GM18526 (cell line): Measurements from ENCODE around the gene BTG4.

Experiments used
- POLR2A ChIP-seq: IDR thresholded peaks from 3 replicates; pipeline ENCODE4 v1.6.1; 2011; ENCODE audit not compliant: insufficient read length; ENCODE audit errors: extremely low read depth

BTG4 gene

DNA sequence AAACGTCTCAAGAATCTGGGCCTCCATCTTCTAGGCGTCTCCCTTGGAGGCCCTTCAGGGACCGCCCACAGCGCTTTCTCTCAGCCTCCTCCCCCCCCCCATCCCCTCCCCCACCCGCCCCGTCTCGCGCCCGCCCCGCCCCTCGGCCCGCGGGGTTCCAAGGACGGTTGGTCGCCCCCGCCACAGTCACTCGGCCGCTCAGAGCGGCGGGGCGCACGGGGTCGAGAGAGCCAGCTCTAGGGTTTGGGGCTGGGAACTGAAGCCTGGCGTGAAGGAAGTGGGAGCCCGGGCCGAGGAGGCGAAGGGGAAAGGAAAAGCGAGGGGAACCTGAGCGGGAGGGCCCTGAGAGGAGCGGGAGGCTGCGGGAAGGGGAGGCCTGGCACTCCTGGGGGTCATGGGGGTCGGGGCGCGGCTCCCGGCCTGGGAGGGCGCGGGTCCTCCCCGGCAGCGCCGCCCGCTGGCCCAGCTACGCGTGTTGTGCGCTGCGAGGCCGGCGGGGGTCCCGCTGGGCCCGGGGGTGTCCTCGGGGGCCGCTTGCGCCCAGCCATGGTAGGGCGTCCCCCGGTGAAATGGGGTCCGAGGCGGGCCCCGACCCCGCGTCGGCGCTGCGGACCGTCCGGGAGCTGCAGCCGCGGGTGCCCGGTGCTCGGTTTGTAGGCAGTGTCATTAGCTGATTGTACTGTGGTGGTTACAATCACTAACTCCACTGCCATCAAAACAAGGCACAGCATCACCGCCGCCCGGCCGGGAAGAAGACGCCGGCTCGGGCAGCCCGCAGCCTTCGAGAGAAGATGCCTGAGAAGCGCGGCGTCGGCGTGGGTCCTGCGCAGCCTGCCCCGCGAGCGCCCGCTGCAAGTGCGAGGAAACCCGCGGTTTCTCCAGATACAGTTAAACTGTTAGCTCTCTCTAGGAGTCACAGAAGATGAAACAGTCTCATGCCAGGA lies at the start of gene BTG4:
Gene BTG4 (minus strand): TSS at position 91 of the 944 bp plus-strand sequence. CDS start 13,610 bp downstream, outside the sequence.
- no peak for TF ChIP-seq POLR2A

DNA sequence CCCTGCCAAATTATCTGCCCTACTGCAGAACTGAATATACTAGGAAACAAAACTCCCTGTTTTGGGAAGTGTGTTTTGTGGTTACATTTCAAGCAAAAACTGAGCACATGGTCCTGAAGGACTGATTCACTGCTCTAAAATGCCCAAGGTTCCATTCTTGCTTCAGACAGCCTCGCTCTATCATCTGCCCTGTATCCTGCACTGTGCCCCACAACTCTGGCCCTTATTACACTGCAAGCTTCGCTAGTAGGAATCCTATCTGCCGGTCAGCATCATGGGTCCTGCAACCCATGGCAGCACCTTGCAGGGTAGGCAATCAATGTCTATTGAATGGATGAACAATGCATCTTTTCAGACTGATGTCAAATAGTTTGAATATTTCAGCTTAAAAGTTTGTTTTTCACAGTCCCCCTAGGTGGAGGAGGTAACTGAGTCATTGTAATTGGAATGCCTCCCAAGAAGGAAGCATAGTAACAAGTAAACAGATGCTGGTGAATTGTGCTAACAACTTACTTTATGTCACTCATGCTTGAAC lies 49.7 kb upstream of the BTG4 start:
- TF ChIP-seq POLR2A: no peak

DNA sequence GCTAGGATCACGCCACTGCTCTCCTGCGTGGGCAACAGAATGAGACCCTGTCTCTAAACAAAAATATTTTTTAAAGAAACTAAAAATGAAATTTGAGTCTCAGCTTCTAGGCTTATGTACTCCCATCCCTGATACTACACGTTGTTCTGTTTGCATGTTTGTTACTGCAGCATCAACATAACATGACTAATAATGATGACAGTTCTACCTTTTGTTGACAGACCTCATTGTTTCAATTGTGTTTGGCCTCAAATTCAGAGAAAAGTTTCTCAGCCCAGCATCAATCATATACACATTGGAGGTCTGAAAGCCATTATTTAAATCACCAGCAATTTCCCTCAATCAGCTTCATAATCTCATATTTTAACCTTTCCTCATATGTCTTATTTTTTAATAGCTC lies 49.1 kb upstream of the BTG4 start:
- no peak for TF ChIP-seq POLR2A

DNA sequence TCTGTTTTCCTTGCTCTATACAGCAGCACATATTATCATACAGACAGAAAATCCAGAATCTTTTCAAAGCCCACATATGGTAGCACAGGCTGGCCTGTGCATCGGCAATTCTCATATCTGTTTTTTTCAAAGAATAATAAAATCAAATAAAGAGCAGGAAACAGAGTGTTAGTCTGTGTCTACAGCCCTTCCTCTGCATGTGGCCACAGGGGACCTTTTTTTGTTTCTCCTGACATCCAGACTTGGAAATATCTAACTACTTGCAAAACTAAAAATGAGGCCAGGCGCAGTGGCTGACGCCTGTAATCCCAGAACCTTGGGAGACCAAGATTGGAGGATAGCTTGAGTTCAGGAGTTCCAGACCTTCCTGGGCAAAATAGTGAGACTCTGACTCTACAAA lies 48.6 kb upstream of the BTG4 start:
- no peak for TF ChIP-seq POLR2A

DNA sequence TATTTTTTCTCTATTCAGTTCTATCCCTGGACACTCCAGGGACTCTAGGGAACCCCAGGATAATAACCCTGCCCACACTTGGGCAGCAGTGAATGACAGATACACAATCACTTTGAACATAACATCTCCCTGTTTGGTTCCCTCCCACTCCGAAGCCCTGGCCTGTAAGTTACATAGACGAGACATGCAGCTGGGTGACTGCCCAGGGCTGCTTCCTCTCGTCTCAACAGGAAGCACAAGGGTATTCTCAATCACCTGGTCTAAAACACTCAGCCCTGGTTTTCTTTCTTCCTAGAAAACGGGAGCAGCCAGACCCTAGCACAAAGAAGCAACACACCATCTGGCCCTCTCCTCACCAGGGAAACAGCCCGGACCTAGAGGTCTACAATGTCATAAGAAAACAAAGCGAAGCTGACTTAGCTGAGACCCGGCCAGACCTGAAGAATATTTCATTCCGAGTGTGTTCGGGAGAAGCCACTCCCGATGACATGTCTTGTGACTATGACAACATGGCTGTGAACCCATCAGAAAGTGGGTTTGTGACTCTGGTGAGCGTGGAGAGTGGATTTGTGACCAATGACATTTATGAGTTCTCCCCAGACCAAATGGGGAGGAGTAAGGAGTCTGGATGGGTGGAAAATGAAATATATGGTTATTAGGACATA lies 47.7 kb upstream of the BTG4 start:
- TF ChIP-seq POLR2A: no peak

DNA sequence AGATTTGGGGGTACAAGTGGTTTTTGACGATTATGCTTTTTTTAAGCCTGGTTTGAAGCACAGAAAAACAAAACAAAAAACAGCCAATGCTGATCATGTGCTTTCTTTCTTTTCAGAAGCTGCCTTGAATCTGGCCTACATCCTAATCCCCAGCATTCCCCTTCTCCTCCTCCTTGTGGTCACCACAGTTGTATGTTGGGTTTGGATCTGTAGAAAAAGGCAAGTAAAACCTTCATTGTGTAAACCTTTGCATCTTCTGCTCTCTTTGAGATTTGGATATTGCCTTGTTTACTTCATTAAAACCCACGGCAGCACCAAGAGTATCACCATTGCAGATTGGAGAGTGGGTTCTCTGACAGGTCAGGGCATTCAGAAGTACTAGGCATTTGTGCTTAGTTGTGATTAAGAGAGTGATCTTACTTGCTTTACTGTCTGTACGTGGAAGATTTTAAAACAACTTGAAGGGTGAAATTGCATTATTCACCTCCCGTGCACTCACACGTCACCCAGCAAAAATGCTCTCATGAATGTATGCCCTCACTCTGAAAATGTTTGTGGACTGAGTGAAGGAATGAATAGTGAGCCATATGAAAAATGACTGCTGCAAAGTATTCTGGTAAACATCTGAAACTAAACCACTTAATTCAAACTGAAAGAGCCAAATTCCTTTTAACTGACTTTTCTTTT lies 45.4 kb upstream of the BTG4 start:
- TF ChIP-seq POLR2A: no peak

DNA sequence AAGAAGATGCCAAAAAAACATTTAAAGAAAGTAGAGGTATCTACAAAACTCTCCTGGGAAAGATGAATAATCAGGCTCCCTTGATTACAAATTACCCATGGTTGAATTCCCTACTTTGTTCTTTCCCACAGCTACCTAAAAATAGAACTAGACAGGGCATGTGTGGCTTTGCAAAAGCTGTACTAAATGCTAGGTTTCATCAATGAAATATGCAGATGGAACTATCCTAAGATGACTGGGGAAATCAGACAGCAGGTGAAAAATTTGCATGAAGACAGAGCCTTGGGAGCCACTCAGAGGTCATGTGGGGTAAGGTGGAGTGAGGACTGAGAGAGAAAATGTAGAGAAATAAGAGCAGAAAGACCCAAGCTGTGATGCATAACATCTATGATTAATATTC lies 43.1 kb upstream of the BTG4 start:
- TF ChIP-seq POLR2A: no peak

DNA sequence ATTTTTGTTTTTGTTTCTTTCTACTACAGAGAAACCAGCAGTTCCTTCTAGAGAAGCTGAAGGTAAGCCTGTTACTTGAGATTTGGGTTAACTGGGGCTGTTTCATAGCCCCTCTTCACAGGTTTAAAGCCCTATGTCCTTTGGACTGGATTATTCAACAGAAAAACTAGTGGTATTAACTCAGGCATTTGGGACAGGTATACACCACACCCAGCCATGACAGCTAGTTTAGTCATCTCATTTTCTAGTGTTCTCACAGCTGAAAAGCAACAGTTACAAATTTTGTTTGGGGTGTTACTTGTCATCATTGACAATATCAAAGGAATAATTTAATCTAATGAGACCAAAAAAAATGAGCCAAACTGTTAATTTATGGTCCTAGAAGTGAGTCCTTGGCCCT lies 42.3 kb upstream of the BTG4 start:
- no peak for TF ChIP-seq POLR2A

DNA sequence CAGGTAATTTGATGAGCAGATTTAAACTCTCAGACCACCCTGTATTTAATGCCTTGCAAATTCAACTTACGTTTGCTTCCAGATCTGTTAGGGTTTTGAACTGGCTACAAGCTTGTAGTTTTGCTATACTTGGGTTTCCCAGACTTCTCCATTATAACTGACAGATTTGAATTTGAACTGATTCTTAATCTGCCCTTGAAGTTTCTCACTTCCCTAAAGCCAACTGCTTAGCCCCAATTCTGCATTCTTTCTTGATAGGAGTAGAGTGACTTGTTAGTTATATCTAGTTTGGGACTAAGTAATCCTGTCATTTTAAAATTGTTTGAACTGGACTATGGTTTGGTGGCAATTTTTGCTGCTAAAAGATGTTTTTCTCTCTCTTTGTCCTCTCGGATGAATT lies 38.1 kb upstream of the BTG4 start:
- no peak for TF ChIP-seq POLR2A

DNA sequence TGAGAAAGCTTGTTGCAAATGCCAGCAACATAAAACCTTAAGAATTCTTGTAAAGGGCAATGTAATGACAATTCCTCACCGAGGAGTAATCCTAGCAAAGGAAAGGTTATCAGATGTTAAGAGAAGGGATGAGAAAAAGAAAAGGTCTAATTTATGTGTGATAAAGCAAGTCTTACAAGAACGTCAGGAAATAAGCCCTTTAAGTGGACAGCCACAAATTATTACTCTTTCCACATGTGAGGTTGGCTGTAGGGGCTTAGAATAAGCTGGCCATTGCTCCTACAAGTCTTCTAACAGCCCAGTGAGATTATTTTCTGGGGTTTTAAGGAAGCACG lies 37.6 kb upstream of the BTG4 start:
- no peak for TF ChIP-seq POLR2A

DNA sequence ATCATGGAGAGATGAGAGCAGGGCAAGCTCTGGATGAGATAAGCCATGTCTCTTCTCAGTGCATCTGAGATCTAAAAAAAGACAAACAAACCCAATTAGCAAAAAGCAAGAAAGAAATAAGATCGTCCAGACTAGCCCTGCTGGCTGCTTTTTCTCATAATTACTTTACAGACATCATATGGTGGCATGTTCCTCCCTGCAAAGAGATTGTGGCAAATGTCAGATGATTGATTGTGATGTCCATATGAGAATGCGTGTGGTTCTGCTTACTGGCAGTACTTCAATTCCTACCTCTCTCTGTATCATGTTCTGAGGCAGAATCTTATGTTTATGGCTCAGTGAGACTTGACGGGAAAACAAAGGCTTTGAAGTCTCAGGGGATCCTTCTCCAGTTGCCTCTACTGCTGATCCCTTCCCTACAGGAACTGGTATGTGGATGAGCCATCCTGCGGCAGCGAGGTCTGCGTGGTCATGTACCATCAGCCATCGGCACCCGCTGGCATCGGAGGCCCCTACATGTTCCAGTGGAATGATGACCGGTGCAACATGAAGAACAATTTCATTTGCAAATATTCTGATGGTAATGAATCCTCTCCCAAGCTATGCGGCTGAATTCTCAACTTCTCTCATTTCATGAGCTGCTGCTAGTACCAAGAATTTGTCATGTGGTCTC lies 37.1 kb upstream of the BTG4 start:
- no peak for TF ChIP-seq POLR2A

DNA sequence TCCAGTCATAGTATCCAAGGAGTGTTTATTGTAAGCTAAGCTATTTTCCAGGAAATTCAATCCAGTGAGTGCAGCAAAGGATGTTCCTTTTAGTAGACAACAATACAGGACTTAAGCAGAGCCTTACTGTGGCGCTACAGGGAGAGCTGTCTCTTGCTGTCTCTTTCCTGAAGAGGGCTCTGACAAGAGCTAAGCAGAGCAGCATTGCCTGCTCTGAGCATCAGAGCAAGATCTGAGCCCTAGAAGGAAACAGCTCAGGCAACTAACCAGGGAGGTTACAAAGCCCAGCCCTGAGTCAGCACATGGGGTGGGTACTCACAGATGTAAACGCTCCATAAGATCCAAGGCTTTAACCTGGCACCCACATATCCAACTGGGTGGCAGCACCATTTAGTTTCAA lies 36.3 kb upstream of the BTG4 start:
- no peak for TF ChIP-seq POLR2A

DNA sequence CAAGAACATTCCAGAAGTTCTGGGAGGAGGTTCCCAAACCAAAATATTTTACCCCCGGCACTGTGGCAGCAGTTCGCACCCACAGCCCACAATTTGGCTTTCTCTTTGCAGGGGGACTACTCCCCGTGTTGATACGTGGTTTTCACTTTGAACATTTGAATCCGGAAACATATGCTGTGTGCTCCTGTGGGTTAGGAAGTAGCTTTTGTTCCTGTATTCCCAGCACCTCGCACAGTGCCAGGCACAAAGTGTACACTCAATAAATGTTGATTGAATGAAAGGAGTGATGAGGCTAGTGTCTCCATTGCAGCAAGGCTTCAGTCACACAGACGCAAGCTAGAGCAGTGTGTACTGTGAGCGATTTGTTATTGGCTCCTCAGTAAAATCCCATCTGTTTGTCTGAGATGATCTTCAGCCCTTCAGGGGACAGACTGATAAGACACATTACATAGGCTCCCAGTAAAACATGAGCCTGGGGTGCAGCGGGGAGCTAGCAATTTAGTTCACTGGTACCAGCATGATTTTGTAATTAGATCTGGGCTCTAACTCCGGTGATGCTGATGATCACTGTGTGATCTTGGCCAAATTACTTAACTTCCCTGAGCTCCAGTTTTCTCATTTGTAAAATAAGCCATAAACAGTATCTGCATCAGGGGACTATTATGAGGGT lies 30.6 kb upstream of the BTG4 start:
- no peak for TF ChIP-seq POLR2A

DNA sequence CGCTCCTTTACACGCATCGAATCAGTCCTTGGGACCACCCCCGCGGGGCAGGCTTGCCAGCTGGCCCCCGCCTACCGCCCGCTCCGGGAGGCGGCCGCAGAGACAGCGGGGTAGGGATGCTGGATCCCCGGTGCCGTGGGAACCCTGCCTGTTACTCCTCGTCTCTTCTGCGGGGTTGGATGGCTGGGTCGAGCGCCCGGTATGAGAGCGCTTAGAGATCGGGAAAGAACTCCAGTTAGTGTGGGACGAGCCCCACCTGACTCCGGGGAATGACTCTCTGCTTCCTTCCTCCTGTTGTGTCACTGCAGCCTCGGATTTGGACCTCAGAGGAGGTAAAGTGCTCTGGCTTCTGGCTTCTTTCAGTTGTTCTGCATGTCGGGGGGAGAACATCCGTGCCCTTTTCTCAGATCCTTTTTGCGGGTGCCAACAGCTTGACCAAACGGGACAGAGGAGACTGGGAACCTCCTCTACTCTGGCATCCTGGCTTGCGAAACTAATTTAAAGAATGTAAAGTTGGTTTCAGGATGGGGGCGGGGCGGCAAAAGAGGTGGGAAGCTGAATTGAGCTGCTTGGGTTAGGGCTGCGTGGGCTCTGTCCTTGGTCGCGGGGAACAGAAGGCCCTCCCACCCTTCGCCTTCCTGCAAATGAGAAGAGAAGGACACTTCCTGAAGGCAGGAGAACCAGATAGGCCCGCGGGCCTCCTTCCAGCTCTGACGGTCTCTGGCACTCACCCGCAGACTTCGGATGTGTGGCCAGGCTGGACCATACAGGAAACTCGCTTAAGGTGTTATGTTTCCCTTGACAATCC lies 29.3 kb upstream of the BTG4 start:
- no peak for TF ChIP-seq POLR2A
